GM23248 (cell line): ENCODE data around the gene SPEG.

Experiments used
- EZH2 ChIP-seq: fragments of 200-600 bp; sonication (generic); IDR thresholded peaks from 2 replicates; pipeline ENCODE4 v1.6.1; 2018; ENCODE audit warnings: antibody characterized with exemption, mild to moderate bottlenecking; ENCODE audit not compliant: insufficient read depth, poor library complexity, severe bottlenecking
- EZH2phosphoT487 ChIP-seq: fragments of 200-600 bp; sonication (generic); IDR thresholded peaks from 2 replicates; pipeline ENCODE4 v1.6.1; 2018; ENCODE audit warnings: antibody characterized with exemption, moderate library complexity, mild to moderate bottlenecking, low read depth; ENCODE audit not compliant: insufficient read depth

- TF ChIP-seq EZH2 (no peak), EZH2phosphoT487 (no peak)
These were observed 20.9 kb downstream of the SPEG start for GRCh38 chr2:219455581-219455980.
